GM23338 (cell line): Measurements from ENCODE around the gene MGLL. TPM values are rescaled to one million over a fixed set of nuclear protein-coding genes. Genes with fewer than 3 reads are reported as not detected.

Experiments
- ATAC-seq: fragments of 200-7000 bp; cut with Tn5 transposase; 3 replicates; pipeline ENCODE4 v1.9.1; 2020
- DNase-seq: peaks from one replicate; pipeline ENCODE4 v3.0.0-alpha.2; 2015; ENCODE audit warnings: low spot score
- H2AFZ ChIP-seq: fragments of 200-600 bp; sonication (generic); 2 replicates; pipeline ENCODE4 v1.8.0; 2016; ENCODE audit warnings: antibody characterized with exemption, mild to moderate bottlenecking, moderate library complexity
- H3F3A ChIP-seq: fragments of 200-600 bp; sonication (generic); replicated peaks from 2 replicates; pipeline ENCODE4 v1.8.0; 2017; ENCODE audit warnings: antibody characterized with exemption, mixed run types, low read depth
- H3K27ac ChIP-seq: fragments of 200-600 bp; sonication (generic); 2 replicates; pipeline ENCODE4 v1.6.1; 2016; ENCODE audit warnings: low read depth
- H3K27me3 ChIP-seq: fragments of 200-600 bp; sonication (generic); 2 replicates; pipeline ENCODE4 v1.8.0; 2016; ENCODE audit warnings: mild to moderate bottlenecking, mixed run types, moderate library complexity; ENCODE audit not compliant: insufficient read depth
- H3K36me3 ChIP-seq: fragments of 200-600 bp; sonication (generic); 2 replicates; pipeline ENCODE4 v1.8.0; 2016; ENCODE audit warnings: mild to moderate bottlenecking; ENCODE audit not compliant: insufficient read depth
- H3K4me1 ChIP-seq: fragments of 200-600 bp; sonication (generic); 2 replicates; pipeline ENCODE4 v1.8.0; 2016; ENCODE audit warnings: mild to moderate bottlenecking, moderate library complexity; ENCODE audit not compliant: insufficient read depth
- H3K4me2 ChIP-seq: fragments of 200-600 bp; sonication (generic); 2 replicates; pipeline ENCODE4 v1.7.1; 2017; ENCODE audit warnings: mixed run types
- H3K4me3 ChIP-seq: fragments of 200-600 bp; sonication (generic); 2 replicates; pipeline ENCODE4 v1.6.1; 2016; ENCODE audit warnings: mixed run types
- H3K79me2 ChIP-seq: fragments of 200-600 bp; sonication (generic); replicated peaks from 2 replicates; pipeline ENCODE4 v1.8.0; 2017; ENCODE audit warnings: mild to moderate bottlenecking; ENCODE audit not compliant: insufficient read depth
- H3K9me2 ChIP-seq: fragments of 200-600 bp; sonication (generic); 2 replicates; pipeline ENCODE4 v1.8.0; 2017; ENCODE audit not compliant: insufficient read depth
- H4K20me1 ChIP-seq: fragments of 200-600 bp; sonication (generic); replicated peaks from 2 replicates; pipeline ENCODE4 v1.8.0; 2017; ENCODE audit warnings: mild to moderate bottlenecking; ENCODE audit not compliant: insufficient read depth
- H3K27ac Mint-ChIP-seq: 2 replicates; pipeline ENCODE4 v1.8.0; 2020; ENCODE audit warnings: inconsistent platforms, mild to moderate bottlenecking, moderate library complexity, mixed read lengths
- H3K27me3 Mint-ChIP-seq: 3 replicates; pipeline ENCODE4 v1.8.0; 2022; ENCODE audit warnings: low read depth, mild to moderate bottlenecking, moderate library complexity, mixed read lengths, inconsistent platforms; ENCODE audit not compliant: insufficient read depth, poor library complexity
- H3K36me3 Mint-ChIP-seq: 3 replicates; pipeline ENCODE4 v1.8.0; 2021; ENCODE audit warnings: low read depth, mild to moderate bottlenecking, inconsistent platforms, moderate library complexity, mixed read lengths
- H3K4me1 Mint-ChIP-seq: 3 replicates; pipeline ENCODE4 v1.8.0; 2020; ENCODE audit warnings: mild to moderate bottlenecking, inconsistent platforms, mixed read lengths
- H3K4me3 Mint-ChIP-seq: 3 replicates; pipeline ENCODE4 v1.8.0; 2021; ENCODE audit warnings: moderate library complexity, mild to moderate bottlenecking, inconsistent platforms, mixed read lengths
- H3K9me3 Mint-ChIP-seq: 3 replicates; pipeline ENCODE4 v1.8.0; 2020; ENCODE audit warnings: moderate library complexity, mild to moderate bottlenecking, inconsistent platforms, mixed read lengths
- CREB1 ChIP-seq: fragments of 250-450 bp; sonication (Bioruptor Pico); IDR thresholded peaks from 2 replicates; pipeline ENCODE4 v1.5.0; 2020; ENCODE audit warnings: low read depth, mild to moderate bottlenecking, moderate library complexity
- NANOG ChIP-seq: IDR thresholded peaks from 2 replicates; pipeline ENCODE4 v1.6.1; 2016; ENCODE audit warnings: antibody characterized with exemption, borderline replicate concordance
- POLR2AphosphoS5 ChIP-seq: IDR thresholded peaks from 2 replicates; pipeline ENCODE4 v1.6.1; 2016; ENCODE audit warnings: antibody characterized with exemption, low read depth
- STAT1 ChIP-seq: IDR thresholded peaks from one replicate; pipeline ENCODE4 v1.6.1; 2016; ENCODE audit warnings: antibody characterized with exemption; ENCODE audit not compliant: unreplicated experiment
- ZNF331 ChIP-seq: fragments of 250-450 bp; sonication (Bioruptor Pico); IDR thresholded peaks from 2 replicates; pipeline ENCODE4 v1.5.0; 2020; ENCODE audit warnings: low read depth, mild to moderate bottlenecking, moderate library complexity
- polyA plus RNA-seq: library from polyadenylated mRNA; unstranded; fragments of >200 nt; fragmentation: Nextera tagmentation; extraction: Ambion mirVana; gene quantifications from 2 replicates; pipeline ENCODE4 v1.2.1, GENCODE V29; 2016
- total RNA-seq: library from RNA; depleted of rRNA; stranded (reverse); fragments of >200 nt; shearing (Covaris generic); gene quantifications from 2 replicates; pipeline ENCODE4 v1.2.3, GENCODE V29; 2014
- TF ChIP-seq, protein P1 (sequence below): IDR thresholded peaks from one replicate; pipeline ENCODE4 v1.6.1; 2018; ENCODE audit warnings: antibody characterized with exemption; ENCODE audit not compliant: unreplicated experiment
- TF ChIP-seq, protein P2 (sequence below), 2 experiments: fragments of 200-600 bp in 1 of 2; sonication (generic) in 1 of 2; conservative IDR thresholded peaks; 2 replicates each; pipeline versions ENCODE4 v1.5.1 to v1.6.1; 2016 to 2017; ENCODE audit warnings: antibody characterized with exemption in 2 of 2, low read depth in 2 of 2, mild to moderate bottlenecking in 2 of 2, moderate library complexity in 1 of 2
- TF ChIP-seq, protein P3 (sequence below): IDR thresholded peaks from 2 replicates; pipeline ENCODE4 v1.6.1; 2016; ENCODE audit warnings: antibody characterized with exemption
- TF ChIP-seq, protein P4 (sequence below): fragments of 250-450 bp; sonication (Bioruptor Pico); IDR thresholded peaks from 2 replicates; pipeline ENCODE4 v1.5.0; 2020; ENCODE audit warnings: mild to moderate bottlenecking, moderate library complexity

Gene MGLL
- total and polyA plus RNA-seq, 2 experiments from 2014 or later: 0.71 to 0.83 TPM

DNA sequence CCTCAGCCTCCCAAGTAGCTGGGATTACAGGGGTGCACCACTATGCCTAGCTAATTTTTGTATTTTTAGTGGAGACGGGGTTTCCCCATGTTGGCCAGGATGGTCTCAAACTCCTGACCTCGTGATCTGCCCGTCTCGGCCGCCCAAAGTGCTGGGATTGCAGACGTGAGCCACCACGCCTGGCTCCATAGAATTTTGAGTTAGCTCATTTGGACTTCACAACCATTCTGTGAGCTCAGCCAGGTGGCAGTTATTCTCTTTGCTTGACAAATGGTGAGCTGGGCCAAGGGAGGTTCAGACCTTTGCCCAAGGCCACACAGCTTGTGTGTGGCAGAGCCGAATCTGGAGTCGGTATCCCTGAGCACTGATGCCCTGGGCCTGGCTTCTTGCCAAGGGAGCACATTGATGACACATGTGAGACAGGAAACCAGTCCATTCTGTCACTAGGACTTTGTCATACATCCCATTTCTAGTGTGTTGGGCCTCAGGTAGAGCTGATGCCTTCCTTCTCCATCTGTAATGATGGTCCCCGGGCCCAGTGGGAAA lies 175.7 kb downstream of the MGLL start (continued):
- TF ChIP-seq, protein P1, sequence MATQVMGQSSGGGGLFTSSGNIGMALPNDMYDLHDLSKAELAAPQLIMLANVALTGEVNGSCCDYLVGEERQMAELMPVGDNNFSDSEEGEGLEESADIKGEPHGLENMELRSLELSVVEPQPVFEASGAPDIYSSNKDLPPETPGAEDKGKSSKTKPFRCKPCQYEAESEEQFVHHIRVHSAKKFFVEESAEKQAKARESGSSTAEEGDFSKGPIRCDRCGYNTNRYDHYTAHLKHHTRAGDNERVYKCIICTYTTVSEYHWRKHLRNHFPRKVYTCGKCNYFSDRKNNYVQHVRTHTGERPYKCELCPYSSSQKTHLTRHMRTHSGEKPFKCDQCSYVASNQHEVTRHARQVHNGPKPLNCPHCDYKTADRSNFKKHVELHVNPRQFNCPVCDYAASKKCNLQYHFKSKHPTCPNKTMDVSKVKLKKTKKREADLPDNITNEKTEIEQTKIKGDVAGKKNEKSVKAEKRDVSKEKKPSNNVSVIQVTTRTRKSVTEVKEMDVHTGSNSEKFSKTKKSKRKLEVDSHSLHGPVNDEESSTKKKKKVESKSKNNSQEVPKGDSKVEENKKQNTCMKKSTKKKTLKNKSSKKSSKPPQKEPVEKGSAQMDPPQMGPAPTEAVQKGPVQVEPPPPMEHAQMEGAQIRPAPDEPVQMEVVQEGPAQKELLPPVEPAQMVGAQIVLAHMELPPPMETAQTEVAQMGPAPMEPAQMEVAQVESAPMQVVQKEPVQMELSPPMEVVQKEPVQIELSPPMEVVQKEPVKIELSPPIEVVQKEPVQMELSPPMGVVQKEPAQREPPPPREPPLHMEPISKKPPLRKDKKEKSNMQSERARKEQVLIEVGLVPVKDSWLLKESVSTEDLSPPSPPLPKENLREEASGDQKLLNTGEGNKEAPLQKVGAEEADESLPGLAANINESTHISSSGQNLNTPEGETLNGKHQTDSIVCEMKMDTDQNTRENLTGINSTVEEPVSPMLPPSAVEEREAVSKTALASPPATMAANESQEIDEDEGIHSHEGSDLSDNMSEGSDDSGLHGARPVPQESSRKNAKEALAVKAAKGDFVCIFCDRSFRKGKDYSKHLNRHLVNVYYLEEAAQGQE: no peak
- TF ChIP-seq NANOG (no peak), POLR2AphosphoS5 (no peak), STAT1 (no peak)
- TF ChIP-seq, protein P2, sequence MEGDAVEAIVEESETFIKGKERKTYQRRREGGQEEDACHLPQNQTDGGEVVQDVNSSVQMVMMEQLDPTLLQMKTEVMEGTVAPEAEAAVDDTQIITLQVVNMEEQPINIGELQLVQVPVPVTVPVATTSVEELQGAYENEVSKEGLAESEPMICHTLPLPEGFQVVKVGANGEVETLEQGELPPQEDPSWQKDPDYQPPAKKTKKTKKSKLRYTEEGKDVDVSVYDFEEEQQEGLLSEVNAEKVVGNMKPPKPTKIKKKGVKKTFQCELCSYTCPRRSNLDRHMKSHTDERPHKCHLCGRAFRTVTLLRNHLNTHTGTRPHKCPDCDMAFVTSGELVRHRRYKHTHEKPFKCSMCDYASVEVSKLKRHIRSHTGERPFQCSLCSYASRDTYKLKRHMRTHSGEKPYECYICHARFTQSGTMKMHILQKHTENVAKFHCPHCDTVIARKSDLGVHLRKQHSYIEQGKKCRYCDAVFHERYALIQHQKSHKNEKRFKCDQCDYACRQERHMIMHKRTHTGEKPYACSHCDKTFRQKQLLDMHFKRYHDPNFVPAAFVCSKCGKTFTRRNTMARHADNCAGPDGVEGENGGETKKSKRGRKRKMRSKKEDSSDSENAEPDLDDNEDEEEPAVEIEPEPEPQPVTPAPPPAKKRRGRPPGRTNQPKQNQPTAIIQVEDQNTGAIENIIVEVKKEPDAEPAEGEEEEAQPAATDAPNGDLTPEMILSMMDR (conservative IDR thresholded peaks at IDR 0.05; ENCODE audit: low read depth in 2 of 2): no peak

DNA sequence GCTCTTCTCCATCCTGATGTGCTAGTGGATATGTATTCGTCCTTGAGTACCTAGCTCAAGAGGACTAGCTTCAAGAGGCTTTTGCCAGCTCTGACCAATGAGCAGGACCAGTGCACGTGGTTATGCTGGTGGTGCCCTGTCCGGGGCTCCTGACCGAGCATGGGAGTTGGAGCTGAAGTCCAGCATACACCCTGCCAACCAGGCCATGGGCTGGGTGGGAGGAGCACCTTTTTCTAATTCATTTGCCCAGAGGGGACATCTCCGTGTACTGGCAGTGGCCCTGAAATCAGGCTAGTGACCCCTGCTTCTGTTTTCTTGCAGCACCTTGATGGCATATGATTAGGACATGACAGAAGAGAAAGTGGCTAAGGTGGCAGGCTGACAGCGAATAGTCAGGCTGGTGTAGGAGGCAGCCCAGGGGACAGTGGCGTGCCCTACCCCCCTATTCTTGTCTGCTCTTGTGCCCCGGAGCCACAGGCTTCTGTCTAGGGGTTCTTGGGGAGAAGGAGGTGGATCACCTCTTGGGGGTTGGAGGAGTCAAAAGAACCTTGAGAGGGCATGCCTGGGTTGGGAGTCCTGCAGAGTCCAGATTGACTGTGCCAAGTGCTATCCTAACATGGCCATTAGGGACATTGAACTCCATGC lies 176.8 kb downstream of the MGLL start:
- Mint-ChIP-seq H3K36me3 (peaks cover 10% of the 10 kb centered on the region), H3K4me1 (peaks cover 21% of the 10 kb centered on the region), H3K9me3 (no peaks in the 10 kb centered on the region), H3K4me3 (no peak overlapping the region), H3K27me3 (peaks cover 8% of the 10 kb centered on the region), H3K27ac (no peak overlapping the region)
- DNase-seq (no peak), ATAC-seq (no peak)
- no peaks in the 10 kb centered on the region for H3K27me3 ChIP-seq
- no peaks in the 10 kb centered on the region for H3K9me2 ChIP-seq
- no peaks in the 10 kb centered on the region for H3K79me2 ChIP-seq
- no peak overlapping the region for H3K4me3 ChIP-seq
- no peaks in the 10 kb centered on the region for H3F3A ChIP-seq
- H3K4me1 ChIP-seq: peaks cover 9% of the 10 kb centered on the region; the same call in 1 of the 2 replicates
- no peak overlapping the region for H3K27ac ChIP-seq
- no peak overlapping the region for H2AFZ ChIP-seq
- H3K4me2 ChIP-seq: no peak overlapping the region
- H4K20me1 ChIP-seq: no peaks in the 10 kb centered on the region
- no peaks in the 10 kb centered on the region for H3K36me3 ChIP-seq
- TF ChIP-seq CREB1 (CRISPR knock-in tag) (no peak), NANOG (no peak), ZNF331 (CRISPR knock-in tag) (no peak)
- TF ChIP-seq, protein P3, sequence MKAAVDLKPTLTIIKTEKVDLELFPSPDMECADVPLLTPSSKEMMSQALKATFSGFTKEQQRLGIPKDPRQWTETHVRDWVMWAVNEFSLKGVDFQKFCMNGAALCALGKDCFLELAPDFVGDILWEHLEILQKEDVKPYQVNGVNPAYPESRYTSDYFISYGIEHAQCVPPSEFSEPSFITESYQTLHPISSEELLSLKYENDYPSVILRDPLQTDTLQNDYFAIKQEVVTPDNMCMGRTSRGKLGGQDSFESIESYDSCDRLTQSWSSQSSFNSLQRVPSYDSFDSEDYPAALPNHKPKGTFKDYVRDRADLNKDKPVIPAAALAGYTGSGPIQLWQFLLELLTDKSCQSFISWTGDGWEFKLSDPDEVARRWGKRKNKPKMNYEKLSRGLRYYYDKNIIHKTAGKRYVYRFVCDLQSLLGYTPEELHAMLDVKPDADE: no peak
- TF ChIP-seq, protein P4, sequence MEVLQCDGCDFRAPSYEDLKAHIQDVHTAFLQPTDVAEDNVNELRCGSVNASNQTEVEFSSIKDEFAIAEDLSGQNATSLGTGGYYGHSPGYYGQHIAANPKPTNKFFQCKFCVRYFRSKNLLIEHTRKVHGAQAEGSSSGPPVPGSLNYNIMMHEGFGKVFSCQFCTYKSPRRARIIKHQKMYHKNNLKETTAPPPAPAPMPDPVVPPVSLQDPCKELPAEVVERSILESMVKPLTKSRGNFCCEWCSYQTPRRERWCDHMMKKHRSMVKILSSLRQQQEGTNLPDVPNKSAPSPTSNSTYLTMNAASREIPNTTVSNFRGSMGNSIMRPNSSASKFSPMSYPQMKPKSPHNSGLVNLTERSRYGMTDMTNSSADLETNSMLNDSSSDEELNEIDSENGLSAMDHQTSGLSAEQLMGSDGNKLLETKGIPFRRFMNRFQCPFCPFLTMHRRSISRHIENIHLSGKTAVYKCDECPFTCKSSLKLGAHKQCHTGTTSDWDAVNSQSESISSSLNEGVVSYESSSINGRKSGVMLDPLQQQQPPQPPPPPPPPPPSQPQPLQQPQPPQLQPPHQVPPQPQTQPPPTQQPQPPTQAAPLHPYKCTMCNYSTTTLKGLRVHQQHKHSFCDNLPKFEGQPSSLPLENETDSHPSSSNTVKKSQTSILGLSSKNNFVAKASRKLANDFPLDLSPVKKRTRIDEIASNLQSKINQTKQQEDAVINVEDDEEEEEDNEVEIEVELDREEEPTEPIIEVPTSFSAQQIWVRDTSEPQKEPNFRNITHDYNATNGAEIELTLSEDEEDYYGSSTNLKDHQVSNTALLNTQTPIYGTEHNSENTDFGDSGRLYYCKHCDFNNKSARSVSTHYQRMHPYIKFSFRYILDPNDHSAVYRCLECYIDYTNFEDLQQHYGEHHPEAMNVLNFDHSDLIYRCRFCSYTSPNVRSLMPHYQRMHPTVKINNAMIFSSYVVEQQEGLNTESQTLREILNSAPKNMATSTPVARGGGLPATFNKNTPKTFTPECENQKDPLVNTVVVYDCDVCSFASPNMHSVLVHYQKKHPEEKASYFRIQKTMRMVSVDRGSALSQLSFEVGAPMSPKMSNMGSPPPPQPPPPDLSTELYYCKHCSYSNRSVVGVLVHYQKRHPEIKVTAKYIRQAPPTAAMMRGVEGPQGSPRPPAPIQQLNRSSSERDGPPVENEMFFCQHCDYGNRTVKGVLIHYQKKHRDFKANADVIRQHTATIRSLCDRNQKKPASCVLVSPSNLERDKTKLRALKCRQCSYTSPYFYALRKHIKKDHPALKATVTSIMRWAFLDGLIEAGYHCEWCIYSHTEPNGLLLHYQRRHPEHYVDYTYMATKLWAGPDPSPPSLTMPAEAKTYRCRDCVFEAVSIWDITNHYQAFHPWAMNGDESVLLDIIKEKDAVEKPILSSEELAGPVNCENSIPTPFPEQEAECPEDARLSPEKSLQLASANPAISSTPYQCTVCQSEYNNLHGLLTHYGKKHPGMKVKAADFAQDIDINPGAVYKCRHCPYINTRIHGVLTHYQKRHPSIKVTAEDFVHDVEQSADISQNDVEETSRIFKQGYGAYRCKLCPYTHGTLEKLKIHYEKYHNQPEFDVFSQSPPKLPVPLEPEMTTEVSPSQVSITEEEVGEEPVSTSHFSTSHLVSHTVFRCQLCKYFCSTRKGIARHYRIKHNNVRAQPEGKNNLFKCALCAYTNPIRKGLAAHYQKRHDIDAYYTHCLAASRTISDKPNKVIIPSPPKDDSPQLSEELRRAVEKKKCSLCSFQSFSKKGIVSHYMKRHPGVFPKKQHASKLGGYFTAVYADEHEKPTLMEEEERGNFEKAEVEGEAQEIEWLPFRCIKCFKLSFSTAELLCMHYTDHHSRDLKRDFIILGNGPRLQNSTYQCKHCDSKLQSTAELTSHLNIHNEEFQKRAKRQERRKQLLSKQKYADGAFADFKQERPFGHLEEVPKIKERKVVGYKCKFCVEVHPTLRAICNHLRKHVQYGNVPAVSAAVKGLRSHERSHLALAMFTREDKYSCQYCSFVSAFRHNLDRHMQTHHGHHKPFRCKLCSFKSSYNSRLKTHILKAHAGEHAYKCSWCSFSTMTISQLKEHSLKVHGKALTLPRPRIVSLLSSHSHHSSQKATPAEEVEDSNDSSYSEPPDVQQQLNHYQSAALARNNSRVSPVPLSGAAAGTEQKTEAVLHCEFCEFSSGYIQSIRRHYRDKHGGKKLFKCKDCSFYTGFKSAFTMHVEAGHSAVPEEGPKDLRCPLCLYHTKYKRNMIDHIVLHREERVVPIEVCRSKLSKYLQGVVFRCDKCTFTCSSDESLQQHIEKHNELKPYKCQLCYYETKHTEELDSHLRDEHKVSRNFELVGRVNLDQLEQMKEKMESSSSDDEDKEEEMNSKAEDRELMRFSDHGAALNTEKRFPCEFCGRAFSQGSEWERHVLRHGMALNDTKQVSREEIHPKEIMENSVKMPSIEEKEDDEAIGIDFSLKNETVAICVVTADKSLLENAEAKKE: no peak
